K562 (cell line): ENCODE measurements around the gene RNF112. TPM values are rescaled to one million over a fixed set of nuclear protein-coding genes. Genes with fewer than 3 reads are reported as not detected.

ENCODE experiments used
- ATAC-seq: fragments of 200-7000 bp; cut with Tn5 transposase; 3 replicates; pipeline ENCODE4 v1.9.1; 2020; ENCODE audit warnings: moderate library complexity
- Bru-seq: library from RNA; stranded (reverse); fragments of 400-500 nt; gene quantifications from one replicate; lab custom pipeline; 2021; lab: Mats Ljungman, UMichigan
- BruChase-seq, 2 experiments: library from RNA; stranded (reverse); fragments of 400-500 nt; gene quantifications; one replicate each; lab custom pipeline; 2021; lab: Mats Ljungman, UMichigan
- BruUV-seq: library from RNA; stranded (reverse); fragments of 400-500 nt; replicated peaks from 2 replicates; lab custom pipeline; 2021; lab: Mats Ljungman, UMichigan
- CTCF ChIA-PET: fragments of 300-600 bp; formaldehyde crosslinking; extraction: SDS; loops from one replicate; lab custom pipeline; 2021; ENCODE audit warnings: low intra/inter-chr PET ratio; lab: Yijun Ruan, JAX
- POLR2A ChIA-PET: fragments of 300-600, 350-650 bp; sonication (Branson Sonifier 250); formaldehyde crosslinking; extraction: SDS; loops from one replicate; lab custom pipeline; 2021; ENCODE audit warnings: antibody characterized with exemption, inconsistent platforms; lab: Yijun Ruan, JAX
- DNase-seq, 4 experiments: peaks; one replicate each; pipeline versions ENCODE4 v3.0.0 to v3.0.0-alpha.2; 2011 to 2018; ENCODE audit warnings: low spot score in 3 of 4, mixed read lengths in 3 of 4; ENCODE audit errors: extremely low read depth in 1 of 4
- FAIRE-seq: peaks from 2 replicates; lab custom pipeline; 2011; peaks lifted over from hg19 to GRCh38; lab: Jason Lieb, UNC
- H2AFZ ChIP-seq: 2 replicates; pipeline ENCODE4 v1.6.0; 2011; ENCODE audit warnings: low read depth, low read length, control low read depth, inconsistent platforms
- H3K27ac ChIP-seq: fragments of 200-600 bp; 3 replicates; pipeline ENCODE4 v1.8.0; 2011; ENCODE audit warnings: low read depth, mild to moderate bottlenecking, control low read depth, inconsistent platforms, low read length, moderate library complexity, mixed read lengths; ENCODE audit errors: extremely low read depth
- H3K27me3 ChIP-seq, 2 experiments: fragments of 300-600 bp in 1 of 2; 2 replicates in 1 of 2; 3 replicates in 1 of 2; pipeline versions ENCODE4 v1.6.0 to v1.8.0; 2011; ENCODE audit warnings: inconsistent platforms in 2 of 2, low read length in 2 of 2, mild to moderate bottlenecking in 1 of 2, mixed read lengths in 1 of 2, moderate library complexity in 1 of 2; ENCODE audit not compliant: control insufficient read depth in 2 of 2, insufficient read depth in 2 of 2
- H3K36me3 ChIP-seq: fragments of 300-600 bp; 3 replicates; pipeline ENCODE4 v1.8.0; 2011; ENCODE audit warnings: mild to moderate bottlenecking, low read length, inconsistent platforms; ENCODE audit not compliant: control insufficient read depth, insufficient read depth
- H3K4me1 ChIP-seq, 2 experiments: fragments of 200-600 bp in 1 of 2; replicated peaks in 1 of 2; 2 replicates in 1 of 2; 3 replicates in 1 of 2; pipeline versions ENCODE4 v1.5.1 to v1.8.0; 2011; ENCODE audit warnings: inconsistent platforms in 2 of 2, low read length in 2 of 2, mild to moderate bottlenecking in 1 of 2, mixed read lengths in 1 of 2, moderate library complexity in 1 of 2; ENCODE audit not compliant: control insufficient read depth in 2 of 2, insufficient read depth in 2 of 2
- H3K4me2 ChIP-seq: 2 replicates; pipeline ENCODE4 v1.6.1; 2011; ENCODE audit warnings: low read length, control low read depth, inconsistent platforms, mixed read lengths; ENCODE audit not compliant: insufficient read depth
- H3K4me3 ChIP-seq: fragments of 200-600 bp; sonication (generic), shearing (Covaris generic); 2 replicates; pipeline ENCODE4 v1.5.1; 2016; ENCODE audit warnings: control low read depth, inconsistent platforms
- H3K79me2 ChIP-seq: fragments of 200-600 bp; 3 replicates; pipeline ENCODE4 v1.8.0; 2011; ENCODE audit warnings: low read length, inconsistent platforms; ENCODE audit not compliant: control insufficient read depth, insufficient read depth
- H3K9ac ChIP-seq, 2 experiments: 2 replicates each; pipeline versions ENCODE4 v1.6.0 to v1.6.1; 2011; ENCODE audit warnings: low read depth in 2 of 2, low read length in 2 of 2, control low read depth in 1 of 2, inconsistent platforms in 1 of 2, mild to moderate bottlenecking in 1 of 2, mixed read lengths in 1 of 2; ENCODE audit not compliant: insufficient read depth in 1 of 2
- H3K9me1 ChIP-seq: one replicate; pipeline ENCODE4 v1.6.0; 2011; ENCODE audit warnings: inconsistent platforms, mild to moderate bottlenecking, low read length, moderate library complexity; ENCODE audit not compliant: control insufficient read depth, insufficient read depth
- H3K9me3 ChIP-seq: replicated peaks from 2 replicates; pipeline ENCODE4 v1.5.1; 2011; ENCODE audit warnings: low read depth, low read length, inconsistent platforms; ENCODE audit not compliant: control insufficient read depth, insufficient read depth
- H4K20me1 ChIP-seq: replicated peaks from 2 replicates; pipeline ENCODE4 v1.6.1; 2011; ENCODE audit warnings: low read length, inconsistent platforms, mixed read lengths; ENCODE audit not compliant: control insufficient read depth, insufficient read depth
- CHCHD3 ChIP-seq: fragments of 250-450 bp; sonication (Bioruptor Pico); IDR thresholded peaks from 2 replicates; pipeline ENCODE4 v2.1.2; 2022; ENCODE audit warnings: mild to moderate bottlenecking
- CTCF ChIP-seq, 3 experiments: IDR thresholded peaks in 2 of 3; conservative IDR thresholded peaks in 1 of 3; 2 replicates each; pipeline ENCODE4 v1.5.1; 2011 to 2012; ENCODE audit warnings: low read length in 3 of 3, mild to moderate bottlenecking in 3 of 3, control low read depth in 2 of 3, improper control_type of control experiment in 1 of 3, inconsistent platforms in 1 of 3, low read depth in 1 of 3, mixed read lengths in 1 of 3, moderate library complexity in 1 of 3; ENCODE audit not compliant: insufficient read depth in 2 of 3
- FOXA1 ChIP-seq: fragments of 450-650 bp; IDR thresholded peaks from 2 replicates; pipeline ENCODE4 v1.6.1; 2016; ENCODE audit warnings: mild to moderate bottlenecking, borderline replicate concordance
- FOXK2 ChIP-seq, 2 experiments: fragments of 450-650 bp; IDR thresholded peaks in 1 of 2; conservative IDR thresholded peaks in 1 of 2; 2 replicates each; pipeline ENCODE4 v1.6.1; 2016; ENCODE audit warnings: low read depth in 2 of 2, mild to moderate bottlenecking in 1 of 2
- JUND ChIP-seq, 2 experiments: IDR thresholded peaks; 2 replicates in 1 of 2; 3 replicates in 1 of 2; pipeline ENCODE4 v1.6.1; 2011; ENCODE audit warnings: borderline replicate concordance in 2 of 2, low read depth in 2 of 2, low read length in 2 of 2, improper control_type of control experiment in 1 of 2, missing biosample characterization in 1 of 2, missing genetic modification characterization in 1 of 2, missing genetic modification reagents in 1 of 2
- RCOR1 ChIP-seq, 2 experiments: IDR thresholded peaks; 2 replicates each; pipeline ENCODE4 v1.6.1; 2012; ENCODE audit warnings: low read depth in 2 of 2, low read length in 2 of 2, borderline replicate concordance in 1 of 2, improper control_type of control experiment in 1 of 2
- XRCC4 ChIP-seq: IDR thresholded peaks from one replicate; pipeline ENCODE4 v1.6.1; 2011; ENCODE audit not compliant: insufficient read depth, insufficient read length; ENCODE audit errors: extremely low read depth
- ZNF263 ChIP-seq: sonication (generic); formaldehyde crosslinking; IDR thresholded peaks from 2 replicates; pipeline ENCODE4 v1.8.0; 2022; ENCODE audit warnings: mild to moderate bottlenecking, missing genetic modification reagents, borderline replicate concordance
- WGBS: fragments of 100-300 bp; shearing (Covaris generic); methylation state at CpG from one replicate; pipeline ENCODE4 v1.1.6; 2016; ENCODE audit warnings: low coverage, mixed read lengths; ENCODE audit not compliant: insufficient coverage; ENCODE audit errors: missing lambda C conversion rate; 5-methylcytosine and 5-hydroxymethylcytosine counted together
- in situ Hi-C: fragments of 300-500 bp; cut with MboI; formaldehyde crosslinking; loops from 4 replicates; pipeline ENCODE4 v1.15.0; 2018; ENCODE audit warnings: inconsistent platforms, mixed read lengths
- intact Hi-C: fragments of 100-400 bp; cut with micrococcal nuclease; formaldehyde crosslinking; loops from 2 replicates; pipeline ENCODE4 v1.14.2; 2022
- long read RNA-seq, 3 experiments: library from polyadenylated mRNA in 2 of 3; library from RNA in 1 of 3; unstranded in 2 of 3; stranded (forward) in 1 of 3; transcript quantifications; one replicate each; pipeline ENCODE4 v2.0.0, GENCODE V29; 2019 to 2022
- polyA minus RNA-seq, 3 experiments: library from RNA; depleted of rRNA, polyadenylated mRNA; stranded (reverse); fragments of >200 nt; gene quantifications; 2 replicates each; pipeline ENCODE4 v1.2.3, GENCODE V29; 2011
- polyA plus RNA-seq, 8 experiments: library from polyadenylated mRNA; depleted of rRNA in 4 of 8; stranded (reverse) in 5 of 8; unstranded in 3 of 8; fragments of >200 nt; fragmentation: Nextera tagmentation in 2 of 8; fragmentation: Illumina TruSeq in 1 of 8; extraction: Ambion mirVana in 2 of 8; extraction: Trizol in 1 of 8; gene quantifications; 2 replicates each; pipeline versions ENCODE4 v1.2.1 to v1.2.3, GENCODE V29; 2011 to 2014; ENCODE audit warnings: inconsistent platforms in 1 of 8, missing spikeins in 1 of 8
- total RNA-seq, 7 experiments: library from RNA; depleted of rRNA in 6 of 7; stranded (reverse); fragments of >200 nt in 6 of 7; fragmentation: Illumina TruSeq in 2 of 7; extraction: Trizol in 2 of 7; gene quantifications; 2 replicates each; pipeline versions ENCODE4 v1.2.1 to v1.2.3, GENCODE V29; 2011 to 2021; ENCODE audit warnings: low replicate concordance in 1 of 7
- TF ChIP-seq, protein P1 (sequence below), 2 experiments: fragments of 450-650 bp in 1 of 2; sonication (generic) in 1 of 2; formaldehyde crosslinking; conservative IDR thresholded peaks; 2 replicates each; pipeline versions ENCODE4 v1.4.0 to v1.8.1; 2020 to 2022; ENCODE audit warnings: mild to moderate bottlenecking in 1 of 2, missing genetic modification reagents in 1 of 2

RNF112 gene, protein sequence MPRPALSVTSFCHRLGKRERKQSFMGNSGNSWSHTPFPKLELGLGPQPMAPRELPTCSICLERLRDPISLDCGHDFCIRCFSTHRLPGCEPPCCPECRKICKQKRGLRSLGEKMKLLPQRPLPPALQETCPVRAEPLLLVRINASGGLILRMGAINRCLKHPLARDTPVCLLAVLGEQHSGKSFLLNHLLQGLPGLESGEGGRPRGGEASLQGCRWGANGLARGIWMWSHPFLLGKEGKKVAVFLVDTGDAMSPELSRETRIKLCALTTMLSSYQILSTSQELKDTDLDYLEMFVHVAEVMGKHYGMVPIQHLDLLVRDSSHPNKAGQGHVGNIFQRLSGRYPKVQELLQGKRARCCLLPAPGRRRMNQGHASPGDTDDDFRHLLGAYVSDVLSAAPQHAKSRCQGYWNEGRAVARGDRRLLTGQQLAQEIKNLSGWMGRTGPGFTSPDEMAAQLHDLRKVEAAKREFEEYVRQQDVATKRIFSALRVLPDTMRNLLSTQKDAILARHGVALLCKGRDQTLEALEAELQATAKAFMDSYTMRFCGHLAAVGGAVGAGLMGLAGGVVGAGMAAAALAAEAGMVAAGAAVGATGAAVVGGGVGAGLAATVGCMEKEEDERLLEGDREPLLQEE
- total RNA-seq (2011; cell fraction: chromatin; rRNA removed; ENCODE audit: low replicate concordance) = not detected in 2 replicates
- not detected in 2 replicates for total RNA-seq (2011; cell fraction: nucleolus; rRNA removed)
- total RNA-seq (2011; cell fraction: nucleoplasm; rRNA removed) = not detected in 2 replicates
- total RNA-seq (2014; rRNA removed) (0.05 TPM in 1 of 2 replicates, not detected in the other), total RNA-seq (2014; rRNA removed; fragmentation: Illumina TruSeq; extraction: Trizol) (not detected in 2 replicates), total RNA-seq (2015; rRNA removed; fragmentation: Illumina TruSeq; extraction: Trizol) (not detected in 2 replicates), total RNA-seq (2021) (not detected in 2 replicates), polyA plus RNA-seq (2011; rRNA removed) (not detected in 2 replicates), polyA plus RNA-seq (2014; fragmentation: Illumina TruSeq; extraction: Trizol) (not detected in 2 replicates), polyA plus RNA-seq (2014; fragmentation: Nextera tagmentation; extraction: Ambion mirVana) (not detected), polyA plus RNA-seq (2014; rRNA removed) (not detected in 2 replicates), polyA minus RNA-seq (2011; rRNA and poly(A)+ RNA removed) (not detected in 2 replicates), Bru-seq, nascent RNA (not detected), BruChase-seq, experiment 1, labeled RNA remaining after a 2-hour chase (not detected), BruChase-seq, experiment 2, labeled RNA remaining after a 6-hour chase (not detected)
- not detected in 2 replicates for polyA plus RNA-seq (2011; cell fraction: cytosol; rRNA removed)
- 0.08 and 0.13 TPM in 2 replicates for polyA plus RNA-seq (2011; cell fraction: nucleus; rRNA removed)
- 0.11 TPM in 1 of 2 replicates, not detected in the other for polyA plus RNA-seq (2012)
- not detected in 2 replicates for polyA minus RNA-seq (2011; cell fraction: cytosol; rRNA and poly(A)+ RNA removed)
- not detected in 2 replicates for polyA minus RNA-seq (2011; cell fraction: nucleus; rRNA and poly(A)+ RNA removed)
- long read RNA-seq, experiment 1 = 0 reads
- long read RNA-seq, experiment 2 = 0 reads
- long read RNA-seq, experiment 3 = 0 reads

- no peak within 1 kb of the TSS for H3K27ac ChIP-seq
- no peak within 1 kb of the TSS for H3K4me3 ChIP-seq
- ChIA-PET POLR2A (interaction anchor here (0.6 to 1.0 kb wide), 2 partner anchors 50 to 293 kb away, joined by 3 read pairs; no protein-coding TSS in a partner anchor), CTCF (no interaction called here)
- in situ Hi-C loops (no loop called here), intact Hi-C loops (no loop called here)
- H2AFZ ChIP-seq = no peak within 1 kb of the TSS
- DNase-seq (peak in 2 of 4 experiments; percentile 20 to 24), FAIRE-seq (no peak), ATAC-seq (peak; percentile 42)
- no peak within 1 kb of the TSS; a peak in 1 of 4 replicates for H3K9ac ChIP-seq
- no peaks in the 10 kb centered on the region for H3K9me3 ChIP-seq
- no peak within 1 kb of the TSS for H3K4me2 ChIP-seq
- H3K79me2 ChIP-seq = no peaks in the 10 kb centered on the region
- no peaks in the 10 kb centered on the region for H3K36me3 ChIP-seq
- no TSS peak for BruUV-seq
- no peaks in the 10 kb centered on the region for H3K9me1 ChIP-seq
- H3K27me3 ChIP-seq = peaks cover 4 to 58% of the 10 kb centered on the region in 2 experiments
- no peaks in the 10 kb centered on the region; a peak in 1 of 5 replicates for H3K4me1 ChIP-seq
- no peaks in the 10 kb centered on the region for H4K20me1 ChIP-seq
- WGBS = 0% methylated on average over 10 of the region's 23 CpGs
- 0 out of 6 replicates have a peak, but pooled peaks of 1 of the 3 experiments have one; percentile 10 for TF ChIP-seq CTCF (IDR thresholded peaks at IDR 0.05 in 2 of 3, conservative IDR thresholded peaks at IDR 0.05 in 1 of 3; ENCODE audit: insufficient read depth in 2 of 3, low read depth in 1 of 3, low read length in 3 of 3)
- no peak for TF ChIP-seq JUND (IDR thresholded peaks at IDR 0.05; ENCODE audit: borderline replicate concordance, low read depth, low read length)
- no peak for TF ChIP-seq JUND (tag; IDR thresholded peaks at IDR 0.05; ENCODE audit: borderline replicate concordance, low read depth, low read length)
- TF ChIP-seq CHCHD3 (CRISPR knock-in tag) = no peak
- TF ChIP-seq FOXA1 = no peak
- TF ChIP-seq RCOR1 (IDR thresholded peaks at IDR 0.05; ENCODE audit: borderline replicate concordance in 1 of 2, low read depth in 2 of 2, low read length in 2 of 2) = peak in 1 of 2 experiments; percentile 23; a peak in 1 of 4 replicates
- no peak for TF ChIP-seq ZNF263 (CRISPR knock-in tag)
- no peak for TF ChIP-seq FOXK2 (conservative IDR thresholded peaks at IDR 0.05 in 1 of 2, IDR thresholded peaks at IDR 0.05 in 1 of 2; ENCODE audit: low read depth in 2 of 2)
- no peak for TF ChIP-seq XRCC4
- TF ChIP-seq, protein P1, sequence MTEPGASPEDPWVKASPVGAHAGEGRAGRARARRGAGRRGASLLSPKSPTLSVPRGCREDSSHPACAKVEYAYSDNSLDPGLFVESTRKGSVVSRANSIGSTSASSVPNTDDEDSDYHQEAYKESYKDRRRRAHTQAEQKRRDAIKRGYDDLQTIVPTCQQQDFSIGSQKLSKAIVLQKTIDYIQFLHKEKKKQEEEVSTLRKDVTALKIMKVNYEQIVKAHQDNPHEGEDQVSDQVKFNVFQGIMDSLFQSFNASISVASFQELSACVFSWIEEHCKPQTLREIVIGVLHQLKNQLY (CRISPR knock-in tag; conservative IDR thresholded peaks at IDR 0.05) = no peak
Measured at GRCh38 chr17:19410875-19411620, at the start of gene RNF112. Gene RNF112, plus strand, starts transcription at chr17:19411232. Its CDS starts 177 bp downstream, at chr17:19411409.
